Neural progenitor cell (in vitro differentiated cells): Measurements from ENCODE around the gene IL6. TPM values are rescaled to one million over a fixed set of nuclear protein-coding genes. Genes with fewer than 3 reads are reported as not detected.

ENCODE experiments used
- DNase-seq: peaks from one replicate; pipeline ENCODE4 v3.0.0-alpha.2; 2016; ENCODE audit warnings: low spot score
- H2AFZ ChIP-seq: fragments of 200-600 bp; sonication (generic); replicated peaks from 2 replicates; pipeline ENCODE4 v1.6.1; 2016; ENCODE audit warnings: antibody characterized with exemption
- H3F3A ChIP-seq: fragments of 200-600 bp; sonication (generic); 2 replicates; pipeline ENCODE4 v1.6.1; 2016; ENCODE audit warnings: antibody characterized with exemption, low read depth
- H3K27ac ChIP-seq: fragments of 200-600 bp; sonication (generic); 2 replicates; pipeline ENCODE4 v1.5.1; 2016; ENCODE audit warnings: mild to moderate bottlenecking
- H3K27me3 ChIP-seq: fragments of 200-600 bp; sonication (generic); 2 replicates; pipeline ENCODE4 v1.6.1; 2016; ENCODE audit warnings: mild to moderate bottlenecking, moderate library complexity
- H3K36me3 ChIP-seq: fragments of 200-600 bp; sonication (generic); 2 replicates; pipeline ENCODE4 v1.5.1; 2016
- H3K4me1 ChIP-seq: fragments of 200-600 bp; sonication (generic); 2 replicates; pipeline ENCODE4 v1.6.1; 2016; ENCODE audit warnings: mixed run types
- H3K4me2 ChIP-seq: fragments of 200-600 bp; sonication (generic); 2 replicates; pipeline ENCODE4 v1.6.1; 2016
- H3K4me3 ChIP-seq: fragments of 200-600 bp; sonication (generic); 2 replicates; pipeline ENCODE4 v1.5.1; 2016
- H3K79me2 ChIP-seq: fragments of 200-600 bp; sonication (generic); 2 replicates; pipeline ENCODE4 v1.6.1; 2016; ENCODE audit warnings: low read depth
- H3K9ac ChIP-seq: fragments of 200-600 bp; sonication (generic); 2 replicates; pipeline ENCODE4 v1.6.1; 2016
- H3K9me3 ChIP-seq: fragments of 200-600 bp; sonication (generic); 2 replicates; pipeline ENCODE4 v1.5.1; 2016; ENCODE audit warnings: low read depth
- H4K20me1 ChIP-seq: fragments of 200-600 bp; sonication (generic); 2 replicates; pipeline ENCODE4 v1.6.1; 2016; ENCODE audit warnings: low read depth
- H3K27ac Mint-ChIP-seq: 3 replicates; pipeline ENCODE4 v1.8.0; 2021; ENCODE audit warnings: mixed read lengths
- H3K27me3 Mint-ChIP-seq: 2 replicates; pipeline ENCODE4 v1.8.0; 2022; ENCODE audit warnings: low read depth, mild to moderate bottlenecking, inconsistent platforms, moderate library complexity, mixed read lengths; ENCODE audit not compliant: insufficient read depth
- H3K36me3 Mint-ChIP-seq: 3 replicates; pipeline ENCODE4 v1.8.0; 2021; ENCODE audit warnings: mixed read lengths
- H3K4me1 Mint-ChIP-seq: 3 replicates; pipeline ENCODE4 v1.8.0; 2021; ENCODE audit warnings: mixed read lengths
- H3K4me3 Mint-ChIP-seq: 3 replicates; pipeline ENCODE4 v1.8.0; 2021; ENCODE audit warnings: mild to moderate bottlenecking, moderate library complexity, mixed read lengths
- H3K9me3 Mint-ChIP-seq: 3 replicates; pipeline ENCODE4 v1.8.0; 2020; ENCODE audit warnings: mixed read lengths
- EZH2 ChIP-seq: fragments of 200-600 bp; sonication (generic); IDR thresholded peaks from 2 replicates; pipeline ENCODE4 v1.6.1; 2017; ENCODE audit warnings: antibody characterized with exemption, mild to moderate bottlenecking, moderate library complexity
- EZH2phosphoT487 ChIP-seq: fragments of 200-600 bp; sonication (generic); IDR thresholded peaks from 2 replicates; pipeline ENCODE4 v1.6.1; 2017; ENCODE audit warnings: antibody characterized with exemption
- total RNA-seq: library from RNA; depleted of rRNA; stranded (reverse); fragments of >200 nt; gene quantifications from 2 replicates; pipeline ENCODE4 v1.2.3, GENCODE V29; 2015; ENCODE audit warnings: low replicate concordance
- TF ChIP-seq, protein P1 (sequence below): fragments of 200-600 bp; sonication (generic); IDR thresholded peaks from 2 replicates; pipeline ENCODE4 v1.5.1; 2017; ENCODE audit warnings: antibody characterized with exemption, mild to moderate bottlenecking

Gene IL6
- total RNA-seq, 1 donor from 2014 or later: not detected

DNA sequence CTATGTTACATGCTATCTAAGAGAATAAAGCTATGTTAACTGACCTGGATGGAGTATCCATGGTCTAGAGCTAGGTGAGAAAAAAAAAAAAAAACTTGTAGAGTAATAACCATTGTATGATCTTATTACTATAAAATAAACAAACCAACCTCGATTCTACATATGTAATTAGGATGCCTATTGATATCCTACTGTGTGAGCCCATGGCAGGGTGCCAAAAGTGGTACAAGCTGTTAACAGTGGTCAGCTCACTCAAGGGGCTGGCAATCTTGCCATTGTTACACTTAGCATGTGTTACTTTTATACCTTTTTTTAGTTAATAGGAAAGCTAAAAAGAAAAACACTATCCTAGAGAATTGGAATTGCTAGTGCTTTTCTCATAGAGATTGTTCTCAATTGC, 13.5 kb upstream of the IL6 start:
- no peaks in the 10 kb centered on the region for H3K27me3 ChIP-seq

DNA sequence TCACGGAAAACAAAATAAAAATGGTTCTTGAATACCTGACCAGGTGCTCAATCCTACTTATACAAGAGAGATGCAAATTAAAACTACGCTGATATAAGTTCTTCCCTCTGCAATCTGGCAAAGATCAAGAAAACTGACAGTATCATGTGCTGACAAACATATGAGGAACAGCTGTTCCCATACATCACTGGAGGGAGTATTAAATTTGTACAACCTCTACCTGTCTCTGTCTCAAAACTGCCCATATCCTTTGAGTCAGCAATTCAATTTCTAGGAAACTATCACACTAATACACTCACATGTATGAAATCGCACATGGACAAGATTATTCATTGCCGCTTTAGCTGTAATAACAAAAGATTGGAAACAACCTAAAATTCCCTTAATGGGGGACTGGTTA, 11.0 kb upstream of the IL6 start:
- H4K20me1 ChIP-seq: no peaks in the 10 kb centered on the region
- H3K4me3 ChIP-seq: no peak overlapping the region
- no peaks in the 10 kb centered on the region for H3K36me3 Mint-ChIP-seq
- peaks cover 20% of the 10 kb centered on the region for H3K4me1 ChIP-seq
- TF ChIP-seq EZH2 (no peak), EZH2phosphoT487 (no peak)
- TF ChIP-seq, protein P1, sequence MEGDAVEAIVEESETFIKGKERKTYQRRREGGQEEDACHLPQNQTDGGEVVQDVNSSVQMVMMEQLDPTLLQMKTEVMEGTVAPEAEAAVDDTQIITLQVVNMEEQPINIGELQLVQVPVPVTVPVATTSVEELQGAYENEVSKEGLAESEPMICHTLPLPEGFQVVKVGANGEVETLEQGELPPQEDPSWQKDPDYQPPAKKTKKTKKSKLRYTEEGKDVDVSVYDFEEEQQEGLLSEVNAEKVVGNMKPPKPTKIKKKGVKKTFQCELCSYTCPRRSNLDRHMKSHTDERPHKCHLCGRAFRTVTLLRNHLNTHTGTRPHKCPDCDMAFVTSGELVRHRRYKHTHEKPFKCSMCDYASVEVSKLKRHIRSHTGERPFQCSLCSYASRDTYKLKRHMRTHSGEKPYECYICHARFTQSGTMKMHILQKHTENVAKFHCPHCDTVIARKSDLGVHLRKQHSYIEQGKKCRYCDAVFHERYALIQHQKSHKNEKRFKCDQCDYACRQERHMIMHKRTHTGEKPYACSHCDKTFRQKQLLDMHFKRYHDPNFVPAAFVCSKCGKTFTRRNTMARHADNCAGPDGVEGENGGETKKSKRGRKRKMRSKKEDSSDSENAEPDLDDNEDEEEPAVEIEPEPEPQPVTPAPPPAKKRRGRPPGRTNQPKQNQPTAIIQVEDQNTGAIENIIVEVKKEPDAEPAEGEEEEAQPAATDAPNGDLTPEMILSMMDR: no peak
- H3K9me3 Mint-ChIP-seq: no peaks in the 10 kb centered on the region
- no peak overlapping the region for H3K27ac Mint-ChIP-seq
- H3F3A ChIP-seq: no peaks in the 10 kb centered on the region
- no peak overlapping the region for H3K9ac ChIP-seq
- H3K9me3 ChIP-seq: no peaks in the 10 kb centered on the region
- no peak overlapping the region for H3K4me3 Mint-ChIP-seq
- no peak overlapping the region for H2AFZ ChIP-seq
- peaks cover 14% of the 10 kb centered on the region for H3K4me1 Mint-ChIP-seq
- no peaks in the 10 kb centered on the region for H3K36me3 ChIP-seq
- no peak overlapping the region for H3K27ac ChIP-seq
- no peaks in the 10 kb centered on the region for H3K27me3 ChIP-seq
- DNase-seq: no peak
- H3K4me2 ChIP-seq: no peak overlapping the region
- no peaks in the 10 kb centered on the region for H3K27me3 Mint-ChIP-seq
- no peaks in the 10 kb centered on the region for H3K79me2 ChIP-seq

More for the DNA sequence above, 13.5 kb upstream of the IL6 start:
- H4K20me1 ChIP-seq: no peaks in the 10 kb centered on the region
- H3K4me3 ChIP-seq: no peak overlapping the region
- no peaks in the 10 kb centered on the region for H3K9me3 ChIP-seq
- H3K36me3 Mint-ChIP-seq: no peaks in the 10 kb centered on the region
- H3K27me3 Mint-ChIP-seq: no peaks in the 10 kb centered on the region
- H3K9ac ChIP-seq: no peak overlapping the region
- peaks cover 13% of the 10 kb centered on the region for H3K4me1 Mint-ChIP-seq
- H3K9me3 Mint-ChIP-seq: no peaks in the 10 kb centered on the region
- no peak overlapping the region for H3K27ac Mint-ChIP-seq
- H3K4me1 ChIP-seq: peaks cover 22% of the 10 kb centered on the region
- H3K4me2 ChIP-seq: no peak overlapping the region
- H3K27ac ChIP-seq: no peak overlapping the region
- no peak overlapping the region for H2AFZ ChIP-seq
- no peak for DNase-seq
- peaks cover 5% of the 10 kb centered on the region for H3F3A ChIP-seq
- no peaks in the 10 kb centered on the region for H3K36me3 ChIP-seq
- TF ChIP-seq EZH2phosphoT487 (no peak), EZH2 (no peak)
- TF ChIP-seq, protein P1: no peak
- no peak overlapping the region for H3K4me3 Mint-ChIP-seq
- H3K79me2 ChIP-seq: no peaks in the 10 kb centered on the region

GRCh38 chr7:22717760-22718159, 9.2 kb upstream of the IL6 start:
- Histone ChIP-seq H2AFZ (peak overlapping the region; percentile 47), H3K36me3 (no peaks in the 10 kb centered on the region), H3K79me2 (no peaks in the 10 kb centered on the region), H3K4me2 (no peak overlapping the region), H3K27ac (no peak overlapping the region), H3K9ac (no peak overlapping the region), H3K4me1 (peaks cover 20% of the 10 kb centered on the region), H3K4me3 (no peak overlapping the region), H3F3A (no peaks in the 10 kb centered on the region), H3K9me3 (no peaks in the 10 kb centered on the region), H3K27me3 (no peaks in the 10 kb centered on the region), H4K20me1 (no peaks in the 10 kb centered on the region)
- no peak for DNase-seq
- H3K27me3 Mint-ChIP-seq: no peaks in the 10 kb centered on the region
- H3K4me3 Mint-ChIP-seq: no peak overlapping the region
- H3K9me3 Mint-ChIP-seq: no peaks in the 10 kb centered on the region
- no peak for TF ChIP-seq EZH2phosphoT487
- peaks cover 19% of the 10 kb centered on the region for H3K4me1 Mint-ChIP-seq
- no peaks in the 10 kb centered on the region for H3K36me3 Mint-ChIP-seq
- no peak overlapping the region for H3K27ac Mint-ChIP-seq

DNA sequence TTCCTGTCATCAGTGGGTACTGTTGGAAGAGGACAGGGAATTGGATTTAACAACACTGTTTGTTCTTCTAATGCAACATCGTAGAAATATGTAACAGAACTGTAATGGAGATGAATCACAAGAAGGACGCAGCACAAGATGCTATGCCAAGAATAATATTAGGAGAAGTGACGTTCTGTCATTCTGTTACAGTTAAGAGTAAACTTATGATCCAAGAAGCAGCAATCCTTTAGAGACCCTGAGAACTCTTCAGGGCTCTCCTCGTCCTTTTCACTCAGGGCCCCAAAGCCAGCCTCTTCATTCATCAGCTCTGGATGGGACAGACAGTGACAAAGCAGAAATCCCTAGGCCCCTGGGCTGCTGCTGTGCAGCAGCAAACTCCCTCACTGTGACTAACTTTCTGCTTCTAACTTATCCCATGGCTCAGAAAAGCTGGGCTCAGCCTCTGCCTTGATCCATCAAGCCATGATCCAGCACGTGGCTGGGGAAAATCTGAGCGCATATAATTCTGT, 8.7 kb upstream of the IL6 start:
- peak overlapping the region; percentile 0 for H3K4me2 ChIP-seq
- H3K9ac ChIP-seq: no peak overlapping the region
- no peaks in the 10 kb centered on the region for H3K79me2 ChIP-seq
- Mint-ChIP-seq H3K36me3 (no peaks in the 10 kb centered on the region), H3K27ac (no peak overlapping the region), H3K4me3 (no peak overlapping the region), H3K27me3 (no peaks in the 10 kb centered on the region), H3K9me3 (no peaks in the 10 kb centered on the region), H3K4me1 (peaks cover 24% of the 10 kb centered on the region)
- H4K20me1 ChIP-seq: no peaks in the 10 kb centered on the region
- no peak overlapping the region for H3K4me3 ChIP-seq
- H2AFZ ChIP-seq: peak overlapping the region; percentile 47
- no peaks in the 10 kb centered on the region for H3F3A ChIP-seq
- H3K9me3 ChIP-seq: no peaks in the 10 kb centered on the region
- H3K27ac ChIP-seq: no peak overlapping the region
- H3K27me3 ChIP-seq: no peaks in the 10 kb centered on the region
- H3K4me1 ChIP-seq: peaks cover 20% of the 10 kb centered on the region
- no peaks in the 10 kb centered on the region for H3K36me3 ChIP-seq
- peak; percentile 46 for DNase-seq
- TF ChIP-seq, protein P1: no peak
- TF ChIP-seq EZH2phosphoT487 (no peak), EZH2 (no peak)
